ENCODE results near the gene FHOD3. TPM values are rescaled to one million over a fixed set of nuclear protein-coding genes. Genes with fewer than 3 reads are reported as not detected.

FHOD3 gene
- total and polyA plus RNA-seq, 9 of the 15 experiments (the other 6 are each of a cell fraction or from before 2014, with no cell fraction given) = 0.11 TPM; not detected in 8

GRCh38 chr18:36756242-36756641 lies 458.7 kb downstream of the FHOD3 start:
- in situ Hi-C loops (cut with MboI) (loop anchor here (10.0 kb wide), 1 partner anchor 661 kb away; no protein-coding TSS in a partner anchor), intact Hi-C loops (cut with micrococcal nuclease) (loop anchor here (5.0 kb wide), 1 partner anchor 474 kb away; no protein-coding TSS in a partner anchor)
- peaks cover 4 to 6% of the 10 kb centered on the region in 2 experiments; a peak in 4 of 5 replicates for H3K4me1 ChIP-seq (replicated peaks in 1 of 2; ENCODE audit: control insufficient read depth in 2 of 2, insufficient read depth in 2 of 2, low read length in 2 of 2)
- H3K36me3 ChIP-seq (ENCODE audit: control insufficient read depth, insufficient read depth, low read length) = no peaks in the 10 kb centered on the region
- H3K27me3 ChIP-seq (ENCODE audit: control insufficient read depth in 2 of 2, insufficient read depth in 2 of 2, low read length in 2 of 2) = peaks cover 21 to 29% of the 10 kb centered on the region in 2 experiments
- TF ChIP-seq, protein P1, sequence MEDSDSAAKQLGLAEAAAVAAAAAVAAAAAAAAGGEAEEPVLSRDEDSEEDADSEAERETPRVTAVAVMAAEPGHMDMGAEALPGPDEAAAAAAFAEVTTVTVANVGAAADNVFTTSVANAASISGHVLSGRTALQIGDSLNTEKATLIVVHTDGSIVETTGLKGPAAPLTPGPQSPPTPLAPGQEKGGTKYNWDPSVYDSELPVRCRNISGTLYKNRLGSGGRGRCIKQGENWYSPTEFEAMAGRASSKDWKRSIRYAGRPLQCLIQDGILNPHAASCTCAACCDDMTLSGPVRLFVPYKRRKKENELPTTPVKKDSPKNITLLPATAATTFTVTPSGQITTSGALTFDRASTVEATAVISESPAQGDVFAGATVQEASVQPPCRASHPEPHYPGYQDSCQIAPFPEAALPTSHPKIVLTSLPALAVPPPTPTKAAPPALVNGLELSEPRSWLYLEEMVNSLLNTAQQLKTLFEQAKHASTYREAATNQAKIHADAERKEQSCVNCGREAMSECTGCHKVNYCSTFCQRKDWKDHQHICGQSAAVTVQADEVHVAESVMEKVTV (CRISPR knock-in tag; IDR thresholded peaks at IDR 0.05) = no peak
- TF ChIP-seq BACH1 (tag; IDR thresholded peaks at IDR 0.05) = no peak
- no peak for TF ChIP-seq HMG20A (CRISPR knock-in tag; conservative IDR thresholded peaks at IDR 0.05)
- no peak for TF ChIP-seq POLR2G (IDR thresholded peaks at IDR 0.05; ENCODE audit: low read depth, low read length)
- TF ChIP-seq SUPT5H (IDR thresholded peaks at IDR 0.05) = no peak
- TF ChIP-seq MIER1 (IDR thresholded peaks at IDR 0.05; ENCODE audit: low read depth) = no peak
- TF ChIP-seq SNRNP70 (optimal IDR thresholded peaks at IDR 0.05; ENCODE audit: low read depth, low read length) = no peak
- TF ChIP-seq LARP7 (IDR thresholded peaks at IDR 0.05) = no peak
- TF ChIP-seq ZNF778 (CRISPR knock-in tag; IDR thresholded peaks at IDR 0.05) = no peak
- TF ChIP-seq PTTG1 (tag; IDR thresholded peaks at IDR 0.05; ENCODE audit: low read depth) = no peak
- TF ChIP-seq, protein P2, sequence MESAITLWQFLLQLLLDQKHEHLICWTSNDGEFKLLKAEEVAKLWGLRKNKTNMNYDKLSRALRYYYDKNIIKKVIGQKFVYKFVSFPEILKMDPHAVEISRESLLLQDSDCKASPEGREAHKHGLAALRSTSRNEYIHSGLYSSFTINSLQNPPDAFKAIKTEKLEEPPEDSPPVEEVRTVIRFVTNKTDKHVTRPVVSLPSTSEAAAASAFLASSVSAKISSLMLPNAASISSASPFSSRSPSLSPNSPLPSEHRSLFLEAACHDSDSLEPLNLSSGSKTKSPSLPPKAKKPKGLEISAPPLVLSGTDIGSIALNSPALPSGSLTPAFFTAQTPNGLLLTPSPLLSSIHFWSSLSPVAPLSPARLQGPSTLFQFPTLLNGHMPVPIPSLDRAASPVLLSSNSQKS (CRISPR knock-in tag; IDR thresholded peaks at IDR 0.05) = no peak
- TF ChIP-seq SIN3A (IDR thresholded peaks at IDR 0.05; ENCODE audit: borderline replicate concordance in 2 of 2, control insufficient read depth in 1 of 2, low read depth in 2 of 2, low read length in 2 of 2) = no peak
- no peak for TF ChIP-seq CBX3 (IDR thresholded peaks at IDR 0.05; ENCODE audit: borderline replicate concordance in 1 of 2, low read length in 2 of 2)
- TF ChIP-seq, protein P3, sequence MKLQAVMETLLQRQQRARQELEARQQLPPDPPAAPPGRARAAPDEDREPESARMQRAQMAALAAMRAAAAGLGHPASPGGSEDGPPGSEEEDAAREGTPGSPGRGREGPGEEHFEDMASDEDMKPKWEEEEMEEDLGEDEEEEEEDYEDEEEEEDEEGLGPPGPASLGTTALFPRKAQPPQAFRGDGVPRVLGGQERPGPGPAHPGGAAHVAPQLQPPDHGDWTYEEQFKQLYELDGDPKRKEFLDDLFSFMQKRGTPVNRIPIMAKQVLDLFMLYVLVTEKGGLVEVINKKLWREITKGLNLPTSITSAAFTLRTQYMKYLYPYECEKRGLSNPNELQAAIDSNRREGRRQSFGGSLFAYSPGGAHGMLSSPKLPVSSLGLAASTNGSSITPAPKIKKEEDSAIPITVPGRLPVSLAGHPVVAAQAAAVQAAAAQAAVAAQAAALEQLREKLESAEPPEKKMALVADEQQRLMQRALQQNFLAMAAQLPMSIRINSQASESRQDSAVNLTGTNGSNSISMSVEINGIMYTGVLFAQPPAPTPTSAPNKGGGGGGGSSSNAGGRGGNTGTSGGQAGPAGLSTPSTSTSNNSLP (IDR thresholded peaks at IDR 0.05; ENCODE audit: borderline replicate concordance, low read depth, low read length) = no peak
- ChIA-PET POLR2A (no interaction called here), CTCF (ENCODE audit: low intra/inter-chr PET ratio) (interaction anchor here (0.9 to 1.9 kb wide), 3 partner anchors 68 to 1000 kb away, joined by 5 to 11 read pairs (median 7); no protein-coding TSS in a partner anchor)
- no peak overlapping the region for H2AFZ ChIP-seq (ENCODE audit: low read depth, low read length)
- no peaks in the 10 kb centered on the region for H3K9me1 ChIP-seq (ENCODE audit: control insufficient read depth, insufficient read depth, low read length)
- BruUV-seq (replicated peaks) = no TSS peak
- no peak overlapping the region for H3K27ac ChIP-seq (ENCODE audit: extremely low read depth, low read depth, low read length)
- FAIRE-seq (no peak), DNase-seq (ENCODE audit: extremely low read depth in 1 of 4, low spot score in 3 of 4) (no peak), ATAC-seq (no peak)
- no peak overlapping the region for H3K9ac ChIP-seq (ENCODE audit: insufficient read depth in 1 of 2, low read depth in 2 of 2, low read length in 2 of 2)
- no peaks in the 10 kb centered on the region for H3K9me3 ChIP-seq (replicated peaks; ENCODE audit: control insufficient read depth, insufficient read depth, low read depth, low read length)
- no peak overlapping the region for H3K4me3 ChIP-seq
- H4K20me1 ChIP-seq (replicated peaks; ENCODE audit: control insufficient read depth, insufficient read depth, low read length) = no peaks in the 10 kb centered on the region
- WGBS (ENCODE audit: insufficient coverage, low coverage, missing lambda C conversion rate) = 2% methylated on average over 4 of the region's 4 CpGs
- no peaks in the 10 kb centered on the region for H3K79me2 ChIP-seq (ENCODE audit: control insufficient read depth, insufficient read depth, low read length)
- no peak overlapping the region for H3K4me2 ChIP-seq (ENCODE audit: insufficient read depth, low read length)

All from K562 (cell line).